HepG2 (cell line): ENCODE results near the gene ADARB2. TPM values are rescaled to one million over a fixed set of nuclear protein-coding genes. Genes with fewer than 3 reads are reported as not detected.

Experiments used
- ATAC-seq: fragments of 200-7000 bp; cut with Tn5 transposase; 3 replicates; pipeline ENCODE4 v1.9.1; 2020; ENCODE audit warnings: mild to moderate bottlenecking, moderate library complexity
- BruUV-seq: library from RNA; stranded (reverse); fragments of 400-500 nt; replicated peaks from 2 replicates; lab custom pipeline; 2021; lab: Mats Ljungman, UMichigan
- CTCF ChIA-PET: fragments of 300-600 bp; formaldehyde crosslinking; extraction: SDS; loops from one replicate; lab custom pipeline; 2021; ENCODE audit warnings: low total read pairs, inconsistent platforms, low intra/inter-chr PET ratio; lab: Yijun Ruan, JAX
- POLR2A ChIA-PET: fragments of 350-600 bp; sonication (Branson Sonifier 250); formaldehyde crosslinking; loops from one replicate; lab custom pipeline; 2020; ENCODE audit warnings: antibody characterized with exemption, inconsistent platforms; lab: Yijun Ruan, JAX
- DNase-seq: peaks from one replicate; pipeline ENCODE4 v3.0.0-alpha.2; 2015; ENCODE audit warnings: low spot score
- FAIRE-seq: peaks from 3 replicates; lab custom pipeline; 2011; peaks lifted over from hg19 to GRCh38; lab: Jason Lieb, UNC
- H2AFZ ChIP-seq: one replicate; pipeline ENCODE4 v1.6.1; 2011; ENCODE audit warnings: low read length, inconsistent platforms
- H3K27ac ChIP-seq: fragments of 300-600 bp; 3 replicates; pipeline ENCODE4 v1.8.0; 2011; ENCODE audit warnings: mixed run types, mild to moderate bottlenecking, mixed read lengths, low read length, inconsistent platforms; ENCODE audit not compliant: insufficient read depth; ENCODE audit errors: extremely low read length
- H3K27me3 ChIP-seq, 2 experiments: fragments of 200-600 bp in 1 of 2; 2 replicates in 1 of 2; 3 replicates in 1 of 2; pipeline versions ENCODE4 v1.6.0 to v1.8.0; 2011; ENCODE audit warnings: low read length in 2 of 2, mild to moderate bottlenecking in 2 of 2, moderate library complexity in 2 of 2, inconsistent platforms in 1 of 2; ENCODE audit not compliant: insufficient read depth in 2 of 2, control insufficient read depth in 1 of 2
- H3K36me3 ChIP-seq, 2 experiments: fragments of 200-600 bp in 1 of 2; replicated peaks in 1 of 2; 2 replicates in 1 of 2; 3 replicates in 1 of 2; pipeline versions ENCODE4 v1.5.1 to v1.8.0; 2011; ENCODE audit warnings: low read length in 2 of 2, inconsistent platforms in 1 of 2; ENCODE audit not compliant: insufficient read depth in 2 of 2, control insufficient read depth in 1 of 2
- H3K4me1 ChIP-seq: 2 replicates; pipeline ENCODE4 v1.5.1; 2012; ENCODE audit warnings: low read length, inconsistent platforms; ENCODE audit not compliant: insufficient read depth
- H3K4me2 ChIP-seq: 2 replicates; pipeline ENCODE4 v1.6.0; 2011; ENCODE audit warnings: low read depth, low read length, inconsistent platforms
- H3K4me3 ChIP-seq, 3 experiments: fragments of 200-600 bp in 1 of 3; sonication (generic), shearing (Covaris generic) in 1 of 3; replicated peaks in 1 of 3; 2 replicates each; pipeline ENCODE4 v1.5.1; 2011 to 2016; ENCODE audit warnings: low read length in 3 of 3, inconsistent platforms in 2 of 3, low read depth in 2 of 3, mild to moderate bottlenecking in 2 of 3, control low read depth in 1 of 3, mixed read lengths in 1 of 3; ENCODE audit not compliant: insufficient read depth in 1 of 3
- H3K79me2 ChIP-seq: one replicate; pipeline ENCODE4 v1.6.1; 2011; ENCODE audit warnings: low read length, inconsistent platforms; ENCODE audit not compliant: insufficient read depth
- H3K9ac ChIP-seq: 2 replicates; pipeline ENCODE4 v1.6.0; 2011; ENCODE audit warnings: mild to moderate bottlenecking, low read depth, low read length, inconsistent platforms; ENCODE audit not compliant: insufficient read depth
- H3K9me3 ChIP-seq: 2 replicates; pipeline ENCODE4 v1.5.1; 2012; ENCODE audit warnings: mild to moderate bottlenecking, low read length
- H4K20me1 ChIP-seq: 2 replicates; pipeline ENCODE4 v1.6.0; 2011; ENCODE audit warnings: inconsistent platforms, mild to moderate bottlenecking, low read length, moderate library complexity; ENCODE audit not compliant: insufficient read depth
- CREB1 ChIP-seq, 2 experiments: fragments of 450-650 bp in 1 of 2; IDR thresholded peaks; 2 replicates each; pipeline ENCODE4 v1.6.1; 2016 to 2017; ENCODE audit warnings: control low read depth in 1 of 2, mild to moderate bottlenecking in 1 of 2, missing compliant biosample characterization in 1 of 2, missing genetic modification characterization in 1 of 2
- GTF3A ChIP-seq: sonication (generic); formaldehyde crosslinking; conservative IDR thresholded peaks from 2 replicates; pipeline ENCODE4 v1.4.0; 2020; ENCODE audit warnings: mild to moderate bottlenecking, missing genetic modification reagents
- HIVEP1 ChIP-seq: sonication (generic); formaldehyde crosslinking; IDR thresholded peaks from 2 replicates; pipeline ENCODE4 v1.4.0; 2020; ENCODE audit warnings: mild to moderate bottlenecking, missing genetic modification reagents
- IKZF1 ChIP-seq: fragments of 450-650 bp; IDR thresholded peaks from 2 replicates; pipeline ENCODE4 v1.7.1; 2016
- SNRNP70 ChIP-seq: fragments of 200-400 bp; formaldehyde crosslinking; IDR thresholded peaks from 2 replicates; pipeline ENCODE4 v1.6.1; 2017; ENCODE audit warnings: mild to moderate bottlenecking, low read depth, low read length, moderate library complexity
- SP140L ChIP-seq: sonication (generic); formaldehyde crosslinking; IDR thresholded peaks from 2 replicates; pipeline ENCODE4 v1.4.0; 2020; ENCODE audit warnings: missing genetic modification reagents, borderline replicate concordance
- TBP ChIP-seq: sonication (generic); formaldehyde crosslinking; IDR thresholded peaks from 2 replicates; pipeline ENCODE4 v1.5.0; 2020; ENCODE audit warnings: missing genetic modification reagents
- ZNF143 ChIP-seq: sonication (generic); formaldehyde crosslinking; IDR thresholded peaks from 2 replicates; pipeline ENCODE4 v1.4.0; 2020; ENCODE audit warnings: missing genetic modification reagents
- ZNF207 ChIP-seq: fragments of 450-650 bp; IDR thresholded peaks from 2 replicates; pipeline ENCODE4 v1.6.1; 2016; ENCODE audit warnings: antibody characterized with exemption, borderline replicate concordance
- ZNF460 ChIP-seq: sonication (generic); formaldehyde crosslinking; IDR thresholded peaks from 2 replicates; pipeline ENCODE4 v1.5.1; 2020; ENCODE audit warnings: missing genetic modification reagents, mild to moderate bottlenecking, borderline replicate concordance
- ZNF703 ChIP-seq: sonication (generic); formaldehyde crosslinking; IDR thresholded peaks from 2 replicates; pipeline ENCODE4 v1.5.1; 2020; ENCODE audit warnings: missing genetic modification reagents, mild to moderate bottlenecking, moderate library complexity, borderline replicate concordance
- WGBS: methylation state at CpG from one replicate; pipeline ENCODE4 v1.1.6; 2017; ENCODE audit warnings: low lambda C conversion rate; 5-methylcytosine and 5-hydroxymethylcytosine counted together
- in situ Hi-C: cut with HindIII; loops from 2 replicates; pipeline ENCODE4 v1.10.0; 2017; ENCODE audit warnings: low pct_unique_long_range_greater_than_20kb; ENCODE audit not compliant: extremely low pct_ligation_motif_present
- intact Hi-C: fragments of 100-400 bp; cut with micrococcal nuclease; formaldehyde crosslinking; loops from one replicate; pipeline ENCODE4 v1.10.0; 2022; ENCODE audit not compliant: unreplicated experiment
- polyA plus RNA-seq, 8 experiments: library from polyadenylated mRNA; depleted of rRNA in 3 of 8; stranded (reverse) in 7 of 8; unstranded in 1 of 8; fragments of >200 nt; fragmentation: Illumina TruSeq in 4 of 8; extraction: Trizol in 4 of 8; gene quantifications; 2 replicates each; pipeline versions ENCODE4 v1.2.1 to v1.2.3, GENCODE V29; 2011 to 2016; ENCODE audit warnings: low read depth in 4 of 8, missing spikeins in 1 of 8, mixed read lengths in 1 of 8; ENCODE audit not compliant: insufficient read depth in 1 of 8
- total RNA-seq, 5 experiments: library from RNA; depleted of rRNA; stranded (reverse); fragments of >200 nt; fragmentation: Illumina TruSeq; extraction: Trizol; gene quantifications; 2 replicates each; pipeline ENCODE4 v1.2.3, GENCODE V29; 2016; ENCODE audit warnings: low read depth in 1 of 5
- TF ChIP-seq, protein P1 (sequence below): sonication (generic); formaldehyde crosslinking; IDR thresholded peaks from 2 replicates; pipeline ENCODE4 v1.5.0; 2020; ENCODE audit warnings: mild to moderate bottlenecking, missing genetic modification reagents, moderate library complexity
- TF ChIP-seq, protein P2 (sequence below): fragments of 450-650 bp; IDR thresholded peaks from 2 replicates; pipeline ENCODE4 v1.6.1; 2016
- TF ChIP-seq, protein P3 (sequence below): sonication (generic); formaldehyde crosslinking; IDR thresholded peaks from 2 replicates; pipeline ENCODE4 v1.4.0; 2020; ENCODE audit warnings: missing genetic modification reagents, mild to moderate bottlenecking, borderline replicate concordance

The ADARB2 gene
- total and polyA plus RNA-seq, 2 of the 13 experiments (the other 11 are each of a cell fraction or from before 2014, with no cell fraction given) = not detected

DNA sequence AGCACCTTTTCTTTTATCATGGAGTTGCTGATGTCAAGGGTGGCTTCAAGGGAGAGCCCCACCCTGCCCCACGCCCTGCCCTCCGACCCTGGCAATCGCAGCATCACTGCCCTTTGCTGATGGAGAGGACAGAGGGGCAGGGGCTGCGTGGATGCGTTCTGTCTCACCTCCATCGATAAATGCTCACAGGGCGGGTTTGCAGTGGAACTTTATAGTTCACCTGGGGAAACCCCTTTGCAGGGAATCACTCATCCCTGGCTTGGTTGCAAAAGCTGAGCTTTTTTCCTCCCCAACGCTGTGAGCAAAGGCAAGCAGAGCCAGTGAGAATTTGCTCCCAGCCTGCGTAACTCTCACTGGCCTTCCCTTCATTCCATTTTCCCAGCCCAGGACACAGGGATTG lies 504.3 kb downstream of the ADARB2 start (continued):
- TF ChIP-seq SP140L = no peak
- no peak for TF ChIP-seq GTF3A

DNA sequence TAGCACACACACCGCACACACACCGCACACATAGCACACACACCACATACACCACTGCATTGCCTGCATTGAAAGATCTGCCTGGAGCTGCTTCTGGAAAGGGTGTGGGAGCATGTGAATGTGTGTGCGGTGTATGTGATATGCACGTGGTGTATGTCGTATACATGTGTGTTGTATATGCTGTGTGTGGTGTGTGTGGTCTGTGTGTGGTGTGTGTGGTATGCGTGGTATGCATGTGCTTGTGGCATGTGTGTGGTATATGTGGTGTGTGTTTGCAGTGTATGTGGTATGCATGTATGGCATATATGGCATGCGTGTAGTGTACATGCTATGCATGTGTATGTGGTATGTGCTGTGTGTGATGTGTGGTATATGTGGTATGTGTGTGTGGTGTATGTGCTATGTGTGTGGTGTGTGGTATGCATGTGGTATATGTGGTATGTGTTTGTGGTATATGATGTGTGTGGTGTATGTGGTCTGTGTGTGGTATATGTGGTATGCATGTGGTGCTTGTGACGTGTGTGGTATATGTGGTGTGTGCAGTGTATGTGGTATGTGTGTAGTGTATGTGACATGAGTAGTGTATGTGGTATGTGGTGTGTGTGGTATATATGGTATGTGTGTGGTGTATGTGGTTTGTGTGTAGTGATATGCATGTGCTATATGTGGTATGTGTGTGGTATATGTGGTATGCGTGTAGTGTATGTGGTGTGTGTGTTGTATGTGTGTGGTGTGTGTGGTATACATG lies 505.0 kb downstream of the ADARB2 start:
- no peaks in the 10 kb centered on the region for H3K36me3 ChIP-seq
- POLR2A ChIA-PET = no interaction called here
- no TSS peak for BruUV-seq
- 59% methylated on average over 9 of the region's 9 CpGs for WGBS
- H3K4me2 ChIP-seq = no peak overlapping the region
- intact Hi-C loops = no loop called here
- no peaks in the 10 kb centered on the region for H3K4me1 ChIP-seq
- no peak for FAIRE-seq
- no peaks in the 10 kb centered on the region for H4K20me1 ChIP-seq
- H3K27ac ChIP-seq = no peak overlapping the region
- H3K79me2 ChIP-seq = no peaks in the 10 kb centered on the region
- no peak overlapping the region for H2AFZ ChIP-seq
- no peaks in the 10 kb centered on the region for H3K9me3 ChIP-seq
- H3K9ac ChIP-seq = no peak overlapping the region
- no peak for DNase-seq
- H3K27me3 ChIP-seq = peaks cover 4 to 14% of the 10 kb centered on the region in 2 experiments; a peak in 3 of 5 replicates
- no peak overlapping the region for H3K4me3 ChIP-seq
- in situ Hi-C loops = no loop called here
- no peak for ATAC-seq
- CTCF ChIA-PET = no interaction called here
- TF ChIP-seq ZNF460 (CRISPR knock-in tag) (no peak), TBP (CRISPR knock-in tag) (no peak), CREB1 (IDR thresholded peaks at IDR 0.05) (peak; percentile 73; the same call in 1 of the 2 replicates), CREB1 (CRISPR knock-in tag; IDR thresholded peaks at IDR 0.05) (no peak), ZNF703 (CRISPR knock-in tag) (no peak), HIVEP1 (no peak), SNRNP70 (no peak), ZNF207 (peak; percentile 86), IKZF1 (peak; percentile 50; the same call in 1 of the 2 replicates), ZNF143 (CRISPR knock-in tag) (no peak)
- TF ChIP-seq, protein P1, sequence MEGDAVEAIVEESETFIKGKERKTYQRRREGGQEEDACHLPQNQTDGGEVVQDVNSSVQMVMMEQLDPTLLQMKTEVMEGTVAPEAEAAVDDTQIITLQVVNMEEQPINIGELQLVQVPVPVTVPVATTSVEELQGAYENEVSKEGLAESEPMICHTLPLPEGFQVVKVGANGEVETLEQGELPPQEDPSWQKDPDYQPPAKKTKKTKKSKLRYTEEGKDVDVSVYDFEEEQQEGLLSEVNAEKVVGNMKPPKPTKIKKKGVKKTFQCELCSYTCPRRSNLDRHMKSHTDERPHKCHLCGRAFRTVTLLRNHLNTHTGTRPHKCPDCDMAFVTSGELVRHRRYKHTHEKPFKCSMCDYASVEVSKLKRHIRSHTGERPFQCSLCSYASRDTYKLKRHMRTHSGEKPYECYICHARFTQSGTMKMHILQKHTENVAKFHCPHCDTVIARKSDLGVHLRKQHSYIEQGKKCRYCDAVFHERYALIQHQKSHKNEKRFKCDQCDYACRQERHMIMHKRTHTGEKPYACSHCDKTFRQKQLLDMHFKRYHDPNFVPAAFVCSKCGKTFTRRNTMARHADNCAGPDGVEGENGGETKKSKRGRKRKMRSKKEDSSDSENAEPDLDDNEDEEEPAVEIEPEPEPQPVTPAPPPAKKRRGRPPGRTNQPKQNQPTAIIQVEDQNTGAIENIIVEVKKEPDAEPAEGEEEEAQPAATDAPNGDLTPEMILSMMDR (CRISPR knock-in tag) = no peak
- TF ChIP-seq, protein P2, sequence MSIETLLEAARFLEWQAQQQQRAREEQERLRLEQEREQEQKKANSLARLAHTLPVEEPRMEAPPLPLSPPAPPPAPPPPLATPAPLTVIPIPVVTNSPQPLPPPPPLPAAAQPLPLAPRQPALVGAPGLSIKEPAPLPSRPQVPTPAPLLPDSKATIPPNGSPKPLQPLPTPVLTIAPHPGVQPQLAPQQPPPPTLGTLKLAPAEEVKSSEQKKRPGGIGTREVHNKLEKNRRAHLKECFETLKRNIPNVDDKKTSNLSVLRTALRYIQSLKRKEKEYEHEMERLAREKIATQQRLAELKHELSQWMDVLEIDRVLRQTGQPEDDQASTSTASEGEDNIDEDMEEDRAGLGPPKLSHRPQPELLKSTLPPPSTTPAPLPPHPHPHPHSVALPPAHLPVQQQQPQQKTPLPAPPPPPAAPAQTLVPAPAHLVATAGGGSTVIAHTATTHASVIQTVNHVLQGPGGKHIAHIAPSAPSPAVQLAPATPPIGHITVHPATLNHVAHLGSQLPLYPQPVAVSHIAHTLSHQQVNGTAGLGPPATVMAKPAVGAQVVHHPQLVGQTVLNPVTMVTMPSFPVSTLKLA = peak; percentile 92
- TF ChIP-seq, protein P3, sequence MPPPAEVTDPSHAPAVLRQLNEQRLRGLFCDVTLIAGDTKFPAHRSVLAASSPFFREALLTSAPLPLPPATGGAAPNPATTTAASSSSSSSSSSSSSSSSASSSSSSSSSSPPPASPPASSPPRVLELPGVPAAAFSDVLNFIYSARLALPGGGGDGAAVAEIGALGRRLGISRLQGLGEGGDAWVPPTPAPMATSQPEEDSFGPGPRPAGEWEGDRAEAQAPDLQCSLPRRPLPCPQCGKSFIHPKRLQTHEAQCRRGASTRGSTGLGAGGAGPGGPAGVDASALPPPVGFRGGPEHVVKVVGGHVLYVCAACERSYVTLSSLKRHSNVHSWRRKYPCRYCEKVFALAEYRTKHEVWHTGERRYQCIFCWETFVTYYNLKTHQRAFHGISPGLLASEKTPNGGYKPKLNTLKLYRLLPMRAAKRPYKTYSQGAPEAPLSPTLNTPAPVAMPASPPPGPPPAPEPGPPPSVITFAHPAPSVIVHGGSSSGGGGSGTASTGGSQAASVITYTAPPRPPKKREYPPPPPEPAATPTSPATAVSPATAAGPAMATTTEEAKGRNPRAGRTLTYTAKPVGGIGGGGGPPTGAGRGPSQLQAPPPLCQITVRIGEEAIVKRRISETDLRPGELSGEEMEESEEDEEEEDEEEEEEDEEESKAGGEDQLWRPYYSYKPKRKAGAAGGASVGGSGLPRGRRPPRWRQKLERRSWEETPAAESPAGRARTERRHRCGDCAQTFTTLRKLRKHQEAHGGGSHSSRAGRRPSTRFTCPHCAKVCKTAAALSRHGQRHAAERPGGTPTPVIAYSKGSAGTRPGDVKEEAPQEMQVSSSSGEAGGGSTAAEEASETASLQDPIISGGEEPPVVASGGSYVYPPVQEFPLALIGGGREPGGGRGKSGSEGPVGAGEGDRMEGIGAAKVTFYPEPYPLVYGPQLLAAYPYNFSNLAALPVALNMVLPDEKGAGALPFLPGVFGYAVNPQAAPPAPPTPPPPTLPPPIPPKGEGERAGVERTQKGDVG (CRISPR knock-in tag) = no peak
